Measurements from ENCODE around the gene DCTN5. TPM values are rescaled to one million over a fixed set of nuclear protein-coding genes. Genes with fewer than 3 reads are reported as not detected.

The DCTN5 gene
- total RNA-seq, 3 donors from 2014 or later (not counting 1 experiment from before 2014, with no cell fraction given): 60.7 to 72.1 (median 65.8) TPM

GRCh38 chr16:23701045-23701444 is 59.8 kb downstream of the DCTN5 start:
- no peak overlapping the region for H3K4me3 ChIP-seq (ENCODE audit: low read length)
- H3K27me3 Mint-ChIP-seq (ENCODE audit: low read depth in 2 of 2): peaks cover 0 to 16% of the 10 kb centered on the region in 2 donors
- 88% methylated on average over 7 of the region's 8 CpGs for WGBS (ENCODE audit: insufficient coverage)
- peaks cover 3 to 4% of the 10 kb centered on the region in 2 donors for H3K9me3 Mint-ChIP-seq
- H3K27ac Mint-ChIP-seq: no peak overlapping the region
- H3K9me3 ChIP-seq (ENCODE audit: control insufficient read depth, insufficient read depth, low read length): no peaks in the 10 kb centered on the region
- no peak overlapping the region for H3K4me3 Mint-ChIP-seq
- peaks cover 13% of the 10 kb centered on the region for H3K4me1 ChIP-seq (ENCODE audit: control insufficient read depth, insufficient read depth, low read length)
- peaks cover 8% of the 10 kb centered on the region for H3K36me3 Mint-ChIP-seq
- ATAC-seq (no peak), DNase-seq (no peak)
- H3K27ac ChIP-seq (ENCODE audit: low read length): no peak overlapping the region
- intact Hi-C loops (cut with micrococcal nuclease): no loop called here
- no peaks in the 10 kb centered on the region for H3K36me3 ChIP-seq (ENCODE audit: control insufficient read depth, insufficient read depth, low read length)
- H3K27me3 ChIP-seq (ENCODE audit: control insufficient read depth, insufficient read depth, low read length): no peaks in the 10 kb centered on the region
- no peak for TF ChIP-seq CTCF (IDR thresholded peaks at IDR 0.05)
- H3K4me1 Mint-ChIP-seq: peaks cover 17 to 26% of the 10 kb centered on the region in 2 donors

GRCh38 chr16:23702951-23703350 is 61.7 kb downstream of the DCTN5 start:
- H3K9me3 Mint-ChIP-seq: peaks cover 3 to 4% of the 10 kb centered on the region in 2 donors
- Histone ChIP-seq H3K27me3 (ENCODE audit: control insufficient read depth, insufficient read depth, low read length) (no peaks in the 10 kb centered on the region), H3K9me3 (ENCODE audit: control insufficient read depth, insufficient read depth, low read length) (no peaks in the 10 kb centered on the region), H3K4me1 (ENCODE audit: control insufficient read depth, insufficient read depth, low read length) (peaks cover 13% of the 10 kb centered on the region), H3K4me3 (ENCODE audit: low read length) (no peak overlapping the region), H3K27ac (ENCODE audit: low read length) (no peak overlapping the region), H3K36me3 (ENCODE audit: control insufficient read depth, insufficient read depth, low read length) (no peaks in the 10 kb centered on the region)
- H3K27ac Mint-ChIP-seq: no peak overlapping the region
- peaks cover 17 to 18% of the 10 kb centered on the region in 2 donors for H3K4me1 Mint-ChIP-seq
- ATAC-seq: no peak
- H3K27me3 Mint-ChIP-seq (ENCODE audit: low read depth in 2 of 2): peaks cover 0 to 16% of the 10 kb centered on the region in 2 donors
- no peak for DNase-seq
- no peak overlapping the region for H3K4me3 Mint-ChIP-seq
- intact Hi-C loops (cut with micrococcal nuclease): no loop called here
- peaks cover 8% of the 10 kb centered on the region for H3K36me3 Mint-ChIP-seq
- WGBS (ENCODE audit: insufficient coverage): 62% methylated on average over 2 of the region's 2 CpGs
- TF ChIP-seq CTCF (IDR thresholded peaks at IDR 0.05): no peak

- Histone ChIP-seq H3K36me3 (ENCODE audit: control insufficient read depth, insufficient read depth, low read length) (no peaks in the 10 kb centered on the region), H3K9me3 (ENCODE audit: control insufficient read depth, insufficient read depth, low read length) (no peaks in the 10 kb centered on the region), H3K27me3 (ENCODE audit: control insufficient read depth, insufficient read depth, low read length) (no peaks in the 10 kb centered on the region), H3K27ac (ENCODE audit: low read length) (no peak overlapping the region), H3K4me3 (ENCODE audit: low read length) (no peak overlapping the region), H3K4me1 (ENCODE audit: control insufficient read depth, insufficient read depth, low read length) (no peaks in the 10 kb centered on the region)
- Mint-ChIP-seq H3K27me3 (ENCODE audit: low read depth in 2 of 2) (peaks cover 0 to 22% of the 10 kb centered on the region in 2 donors), H3K4me3 (no peak overlapping the region), H3K4me1 (no peaks in the 10 kb centered on the region), H3K27ac (no peak overlapping the region), H3K9me3 (peaks cover 3 to 4% of the 10 kb centered on the region in 2 donors), H3K36me3 (peaks cover 8% of the 10 kb centered on the region)
- WGBS (ENCODE audit: insufficient coverage): 91% methylated on average over 22 of the region's 22 CpGs
- DNase-seq (no peak), ATAC-seq (no peak)
- intact Hi-C loops (cut with micrococcal nuclease): no loop called here
- TF ChIP-seq CTCF (IDR thresholded peaks at IDR 0.05): no peak
Measured at GRCh38 chr16:23704772-23705516, 63.7 kb downstream of the DCTN5 start.

GRCh38 chr16:23705517-23705902 is 64.2 kb downstream of the DCTN5 start:
- peaks cover 3 to 4% of the 10 kb centered on the region in 2 donors for H3K9me3 Mint-ChIP-seq
- Histone ChIP-seq H3K4me3 (ENCODE audit: low read length) (no peak overlapping the region), H3K27ac (ENCODE audit: low read length) (no peak overlapping the region), H3K27me3 (ENCODE audit: control insufficient read depth, insufficient read depth, low read length) (peaks cover under 1% of the 10 kb centered on the region), H3K36me3 (ENCODE audit: control insufficient read depth, insufficient read depth, low read length) (no peaks in the 10 kb centered on the region), H3K9me3 (ENCODE audit: control insufficient read depth, insufficient read depth, low read length) (no peaks in the 10 kb centered on the region), H3K4me1 (ENCODE audit: control insufficient read depth, insufficient read depth, low read length) (no peaks in the 10 kb centered on the region)
- no peak for TF ChIP-seq CTCF (IDR thresholded peaks at IDR 0.05)
- intact Hi-C loops (cut with micrococcal nuclease): no loop called here
- DNase-seq (no peak), ATAC-seq (no peak)
- H3K4me3 Mint-ChIP-seq: no peak overlapping the region
- H3K27me3 Mint-ChIP-seq (ENCODE audit: low read depth in 2 of 2): peaks cover 3 to 28% of the 10 kb centered on the region in 2 donors
- H3K27ac Mint-ChIP-seq: no peak overlapping the region
- H3K36me3 Mint-ChIP-seq: peaks cover 8% of the 10 kb centered on the region
- no peaks in the 10 kb centered on the region for H3K4me1 Mint-ChIP-seq
- WGBS (ENCODE audit: insufficient coverage): 88% methylated on average over 2 of the region's 2 CpGs

Measured in natural killer cell (primary cell).